ENCODE data around the gene BFAR.
"Not testable (repeated sequence)": the region's sequence is repeated elsewhere in the genome, so short reads cannot be mapped to it uniquely, and the experiment has no call there.

The BFAR gene, protein sequence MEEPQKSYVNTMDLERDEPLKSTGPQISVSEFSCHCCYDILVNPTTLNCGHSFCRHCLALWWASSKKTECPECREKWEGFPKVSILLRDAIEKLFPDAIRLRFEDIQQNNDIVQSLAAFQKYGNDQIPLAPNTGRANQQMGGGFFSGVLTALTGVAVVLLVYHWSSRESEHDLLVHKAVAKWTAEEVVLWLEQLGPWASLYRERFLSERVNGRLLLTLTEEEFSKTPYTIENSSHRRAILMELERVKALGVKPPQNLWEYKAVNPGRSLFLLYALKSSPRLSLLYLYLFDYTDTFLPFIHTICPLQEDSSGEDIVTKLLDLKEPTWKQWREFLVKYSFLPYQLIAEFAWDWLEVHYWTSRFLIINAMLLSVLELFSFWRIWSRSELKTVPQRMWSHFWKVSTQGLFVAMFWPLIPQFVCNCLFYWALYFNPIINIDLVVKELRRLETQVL

DNA sequence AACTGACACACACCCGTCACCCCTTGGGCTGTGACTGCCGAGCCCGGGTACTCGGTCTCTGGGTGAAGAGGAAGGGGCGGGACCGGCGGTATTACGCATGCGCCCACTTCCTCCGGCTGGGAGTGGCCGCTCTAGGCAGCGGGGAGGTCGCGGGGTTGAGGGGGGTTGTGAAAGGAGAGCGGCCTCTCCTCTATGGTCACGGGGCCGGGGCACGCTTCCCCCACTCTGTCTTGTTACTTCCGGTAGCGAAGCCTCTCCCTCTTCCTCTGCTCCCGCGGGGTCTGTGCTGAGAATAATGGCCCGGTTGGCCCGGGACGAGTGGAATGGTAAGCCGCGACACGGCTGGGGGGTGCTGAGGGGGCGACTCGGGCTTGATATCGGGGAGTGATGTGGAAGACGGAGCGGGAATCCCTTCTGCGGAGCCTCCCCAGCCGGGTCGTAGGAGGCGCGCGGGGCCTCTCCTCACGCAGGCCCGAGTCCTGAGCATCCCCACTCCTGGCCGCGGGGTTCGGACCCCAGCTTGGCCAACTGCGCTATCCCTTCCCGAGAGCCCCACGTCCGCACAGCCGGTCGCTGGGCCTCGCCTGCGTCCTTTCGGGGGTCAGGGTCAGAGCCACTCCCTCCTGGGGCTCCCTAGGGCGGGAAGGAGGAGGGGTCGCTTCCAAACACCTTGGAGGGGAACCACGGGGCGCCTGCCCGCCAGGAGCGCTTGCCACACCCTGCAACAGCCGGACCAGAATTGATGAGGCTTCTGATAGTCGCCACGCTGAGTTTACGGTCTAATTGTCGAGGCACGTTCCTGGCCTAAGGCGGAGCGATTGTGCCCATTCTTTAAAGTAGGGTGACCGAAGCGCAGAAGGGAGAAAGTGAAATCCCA is at the start of gene BFAR:
BFAR (plus strand) TSS at position 259 of the 877 bp plus-strand sequence. CDS start 11,396 bp downstream, outside the sequence.
- DNase-seq, result peak; percentile 96

DNA sequence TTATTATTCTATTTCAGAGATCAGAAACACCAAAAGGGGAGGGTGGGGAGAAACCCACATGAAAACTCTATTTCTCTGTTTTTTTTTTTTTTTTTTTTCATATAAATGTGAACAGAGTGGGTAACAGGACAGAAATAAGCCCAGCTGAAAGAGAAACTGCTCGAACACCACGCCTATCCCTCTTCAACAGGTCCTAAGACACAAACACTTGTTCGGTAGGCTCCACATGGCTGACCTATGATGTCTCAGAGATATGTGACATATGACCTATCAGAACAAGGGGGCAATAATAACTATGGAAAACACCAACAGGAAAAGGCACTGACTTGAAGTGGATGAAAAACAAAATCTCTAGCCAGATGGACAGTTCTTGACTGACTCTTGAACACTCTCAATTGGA is 47.5 kb upstream of the BFAR start:
- DNase-seq, result no peak

DNA sequence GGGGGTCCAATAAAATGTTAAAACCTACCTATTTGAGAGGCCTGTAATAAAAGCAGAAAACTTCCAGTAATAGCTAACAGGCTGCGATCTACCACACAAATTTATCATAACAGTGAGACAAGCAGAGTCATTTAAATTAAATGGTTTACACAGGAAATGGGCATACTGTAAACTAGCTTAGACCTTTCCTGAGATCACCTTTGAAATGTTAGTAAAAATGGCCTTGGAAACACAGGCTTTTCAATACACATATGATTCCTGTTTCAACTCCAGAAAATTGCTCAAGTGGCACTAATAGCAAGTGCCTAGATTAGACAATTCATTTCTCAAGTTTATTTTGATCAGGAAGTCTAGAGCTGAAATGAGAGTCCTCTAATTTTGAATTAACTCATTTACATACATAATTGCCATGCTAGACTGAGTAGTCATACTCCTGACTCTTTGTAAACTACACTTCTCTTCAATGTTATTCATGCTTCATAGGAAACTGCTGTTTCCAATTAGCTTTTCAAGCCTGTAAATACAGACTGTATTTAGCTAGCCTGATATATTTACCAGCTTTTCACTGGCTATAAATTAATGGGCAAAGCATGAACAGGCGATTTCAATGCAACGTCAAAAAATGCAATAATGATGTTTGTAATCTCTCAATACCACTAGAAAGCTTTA is 46.0 kb upstream of the BFAR start:
- peak; percentile 4 for DNase-seq

DNA sequence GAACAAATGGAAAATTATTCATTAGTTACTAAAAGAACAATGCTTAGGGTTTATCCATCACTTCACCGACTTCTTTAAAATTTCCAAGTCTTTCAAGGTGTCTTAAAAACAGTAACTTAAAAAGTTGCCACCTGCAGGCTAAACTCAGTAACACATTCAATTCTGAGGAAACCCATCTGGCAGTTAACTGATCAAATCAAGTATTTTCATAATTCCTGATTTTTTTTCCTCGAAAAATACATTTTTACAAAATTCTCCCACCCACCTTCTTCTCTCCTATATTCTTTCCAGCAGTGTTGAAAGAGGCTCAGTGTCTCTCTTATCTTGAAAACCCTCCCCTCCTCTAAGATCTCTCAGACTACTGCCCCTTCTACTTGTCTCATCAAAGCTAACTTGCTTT is 32.6 kb upstream of the BFAR start:
- DNase-seq, result peak; percentile 2

DNA sequence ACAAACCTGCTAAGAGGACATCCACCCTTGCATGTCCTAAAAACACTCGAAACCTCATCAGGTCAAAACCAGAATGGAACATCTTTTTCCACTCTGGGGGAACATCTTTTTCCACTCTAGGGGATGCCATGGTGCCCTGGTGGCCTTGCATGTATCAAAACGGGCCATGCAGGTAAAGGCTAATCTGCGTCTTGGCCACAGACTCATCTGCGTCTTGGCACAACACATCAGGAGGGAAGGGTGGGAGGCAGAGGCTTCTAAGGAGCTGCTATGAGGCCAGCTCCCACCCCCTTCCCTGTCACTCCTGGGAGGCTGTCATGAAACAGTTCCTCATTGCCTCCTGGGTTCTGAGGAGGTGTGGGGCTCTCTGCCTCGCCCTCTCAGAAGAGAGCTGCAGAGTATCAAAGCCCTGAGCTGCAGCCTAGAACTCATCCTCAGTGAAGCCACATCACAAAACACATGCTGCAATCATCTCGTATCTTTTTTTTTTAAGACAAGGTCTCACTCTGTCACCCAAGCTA is 30.2 kb upstream of the BFAR start:
- no peak for DNase-seq

DNA sequence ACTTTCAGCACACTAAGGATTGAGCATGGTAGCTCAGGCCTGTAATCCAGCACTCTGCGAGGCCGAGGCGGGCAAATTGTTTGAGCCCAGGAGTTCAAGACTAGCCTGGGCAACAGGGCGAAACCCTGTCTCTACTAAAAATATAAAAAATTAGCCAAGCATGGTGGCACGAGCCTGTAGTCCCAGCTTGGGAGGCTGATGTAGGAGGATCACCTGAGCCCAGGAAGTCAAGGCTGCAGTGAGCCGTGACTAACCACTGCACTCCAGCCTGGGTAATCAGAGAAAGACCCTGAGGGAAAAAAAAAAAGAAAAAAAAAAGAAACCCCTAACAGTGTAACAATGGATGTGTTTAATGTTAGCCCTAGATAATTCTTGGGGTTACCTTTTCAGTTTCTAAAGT is 26.6 kb upstream of the BFAR start:
- no peak for DNase-seq

DNA sequence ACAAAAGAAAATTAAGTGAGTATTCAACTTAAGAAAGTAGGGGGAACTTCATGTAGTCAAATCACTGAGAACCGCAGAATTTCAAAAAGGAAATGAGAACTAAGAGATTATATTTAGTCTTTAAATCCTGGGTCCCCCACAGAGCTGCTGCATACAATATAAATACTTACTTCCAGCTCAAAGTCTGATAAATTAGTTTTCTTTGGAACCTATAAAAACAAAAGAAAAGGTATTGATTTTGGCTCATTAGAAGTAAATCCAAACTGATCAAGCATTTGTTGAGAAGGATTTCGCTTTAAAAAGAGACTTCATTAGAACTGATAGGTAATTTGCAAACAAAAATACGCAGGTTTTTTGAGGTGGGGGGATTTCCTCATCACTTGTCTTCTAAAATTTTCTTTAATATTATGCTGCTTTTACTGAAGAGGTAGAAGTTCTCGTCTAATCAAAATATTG is 24.6 kb upstream of the BFAR start:
- no peak for DNase-seq

DNA sequence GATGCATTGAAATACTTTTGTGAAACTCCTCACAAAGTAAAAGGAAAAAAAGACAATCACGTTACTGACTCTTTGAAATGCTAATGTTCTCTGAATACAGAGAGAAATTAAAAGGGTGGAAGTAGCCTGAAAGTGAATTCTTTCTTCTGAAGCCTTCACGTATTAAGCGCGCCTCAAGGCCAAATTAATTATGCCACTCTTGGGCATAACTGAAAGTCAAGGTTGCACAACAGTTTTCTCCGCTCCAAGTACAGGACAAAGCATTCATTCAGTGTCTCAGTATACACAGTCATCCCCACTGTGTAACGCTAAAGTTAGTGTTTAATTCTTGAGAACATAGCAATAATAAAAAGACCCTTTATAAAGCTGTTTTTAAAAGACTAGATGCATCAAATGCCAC is 24.1 kb upstream of the BFAR start:
- no peak for DNase-seq

DNA sequence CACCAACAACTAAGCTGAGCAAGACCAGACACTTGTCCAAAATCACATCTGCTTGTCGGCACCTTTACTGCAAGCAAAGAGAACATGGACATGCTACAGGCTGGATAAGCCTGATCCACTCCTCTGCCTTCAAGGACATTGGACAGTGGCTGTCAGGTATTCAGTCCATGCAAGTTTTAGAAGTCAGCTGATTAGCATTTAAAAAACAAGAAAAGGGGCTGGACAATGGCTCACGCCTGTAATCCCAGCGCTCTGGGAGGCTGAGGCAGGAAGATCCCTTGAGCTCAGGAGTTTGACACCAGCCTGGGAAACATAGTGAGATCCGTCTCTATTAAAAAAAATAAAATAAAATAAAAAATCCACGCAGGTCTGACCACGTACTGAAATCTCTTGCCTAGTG is 23.0 kb upstream of the BFAR start:
- DNase-seq, result no peak

DNA sequence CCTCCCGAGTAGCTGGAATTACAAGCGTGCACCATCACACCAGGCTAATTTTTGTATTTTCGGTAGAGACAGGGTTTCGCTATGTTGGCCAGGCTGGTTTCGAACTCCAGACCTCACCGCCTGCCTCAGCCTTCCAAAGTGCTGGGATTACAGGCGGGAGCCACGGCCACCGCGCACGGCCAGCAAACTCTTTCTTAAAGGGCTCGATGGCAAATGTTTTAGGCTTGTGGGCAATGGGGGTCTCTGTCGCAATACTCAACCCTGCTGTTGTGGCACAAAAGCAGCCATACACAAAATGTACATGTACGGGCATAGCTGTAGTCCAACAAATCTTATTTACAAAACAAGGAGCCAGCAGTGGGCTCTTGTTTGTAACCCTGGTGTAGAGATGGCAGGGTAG is 21.1 kb upstream of the BFAR start:
- no peak for DNase-seq

DNA sequence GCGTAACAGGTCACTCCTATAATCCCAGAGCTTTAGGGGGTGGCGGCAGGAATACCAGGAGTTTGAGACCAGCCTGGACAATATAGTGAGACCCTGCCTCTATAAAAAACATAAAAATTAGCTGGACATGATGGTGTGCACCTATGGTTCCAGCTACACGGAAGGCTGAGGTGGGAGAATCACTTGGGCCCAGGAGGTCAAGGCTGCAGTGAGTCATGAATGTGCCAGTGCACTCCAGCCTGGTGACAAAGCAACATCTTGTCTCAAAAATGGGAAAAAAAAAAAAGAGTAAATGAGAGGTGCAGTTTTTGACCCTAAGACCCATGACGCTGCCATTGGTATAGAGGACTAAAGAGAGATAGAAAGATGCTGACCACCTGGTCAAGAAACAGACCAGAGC is 18.8 kb upstream of the BFAR start:
- DNase-seq, result no peak

DNA sequence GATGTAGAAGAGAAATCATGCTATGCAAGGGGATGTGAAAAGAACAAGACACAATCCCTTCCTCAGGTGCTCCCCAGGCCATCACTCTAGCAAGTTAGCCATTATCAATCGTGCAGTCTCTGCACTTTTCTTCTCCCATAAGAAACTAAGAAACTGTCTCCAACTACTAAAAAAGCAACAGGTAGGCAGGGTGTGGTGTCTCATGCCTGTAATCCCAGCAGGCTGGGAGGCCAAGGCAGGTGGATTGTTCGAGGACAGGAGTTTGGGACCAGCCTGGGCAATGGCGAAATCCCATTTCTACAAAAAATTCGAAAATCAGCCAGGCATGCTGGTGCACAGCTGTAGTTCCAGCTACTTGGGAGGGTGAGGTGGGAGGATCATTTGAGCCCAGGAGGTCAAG is 16.5 kb upstream of the BFAR start:
- no peak for DNase-seq

DNA sequence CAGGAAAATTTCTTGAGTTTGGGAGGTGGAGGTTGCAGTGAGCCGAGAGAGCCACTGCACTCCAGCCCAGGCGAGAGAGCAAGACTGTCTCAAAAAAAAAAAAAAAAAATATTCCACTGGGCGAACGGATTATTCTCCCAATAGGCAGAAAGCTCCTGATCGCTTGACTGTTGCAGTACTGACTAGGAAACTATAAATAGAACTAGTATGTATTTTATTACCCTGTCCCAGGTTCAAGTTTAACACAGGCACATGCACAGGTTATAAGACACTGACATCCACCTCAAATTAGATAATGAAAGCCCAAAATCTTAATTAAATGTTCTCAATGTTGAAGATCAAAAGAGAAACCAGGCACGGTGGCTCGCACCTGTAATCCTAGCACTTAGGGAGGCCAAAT is 14.2 kb upstream of the BFAR start:
- no peak for DNase-seq

DNA sequence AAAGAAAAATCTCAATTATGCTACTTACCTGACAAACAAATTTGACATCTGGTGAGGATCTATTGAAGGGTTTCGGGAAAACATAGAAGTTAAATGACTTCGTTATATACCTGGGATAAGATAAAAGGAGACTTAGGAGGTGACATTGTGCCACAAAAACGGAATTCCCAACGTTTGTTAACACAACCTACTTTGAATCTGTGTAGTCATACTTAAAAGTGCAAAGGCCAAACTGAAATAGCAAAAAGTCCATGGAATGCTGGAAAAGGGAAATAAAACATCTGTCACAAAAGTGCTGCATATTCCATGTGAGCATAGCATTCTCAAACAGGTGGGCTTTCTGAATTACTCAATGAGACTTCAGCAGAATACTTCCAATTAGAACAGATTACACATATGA is 5.7 kb upstream of the BFAR start:
- no peak for DNase-seq

DNA sequence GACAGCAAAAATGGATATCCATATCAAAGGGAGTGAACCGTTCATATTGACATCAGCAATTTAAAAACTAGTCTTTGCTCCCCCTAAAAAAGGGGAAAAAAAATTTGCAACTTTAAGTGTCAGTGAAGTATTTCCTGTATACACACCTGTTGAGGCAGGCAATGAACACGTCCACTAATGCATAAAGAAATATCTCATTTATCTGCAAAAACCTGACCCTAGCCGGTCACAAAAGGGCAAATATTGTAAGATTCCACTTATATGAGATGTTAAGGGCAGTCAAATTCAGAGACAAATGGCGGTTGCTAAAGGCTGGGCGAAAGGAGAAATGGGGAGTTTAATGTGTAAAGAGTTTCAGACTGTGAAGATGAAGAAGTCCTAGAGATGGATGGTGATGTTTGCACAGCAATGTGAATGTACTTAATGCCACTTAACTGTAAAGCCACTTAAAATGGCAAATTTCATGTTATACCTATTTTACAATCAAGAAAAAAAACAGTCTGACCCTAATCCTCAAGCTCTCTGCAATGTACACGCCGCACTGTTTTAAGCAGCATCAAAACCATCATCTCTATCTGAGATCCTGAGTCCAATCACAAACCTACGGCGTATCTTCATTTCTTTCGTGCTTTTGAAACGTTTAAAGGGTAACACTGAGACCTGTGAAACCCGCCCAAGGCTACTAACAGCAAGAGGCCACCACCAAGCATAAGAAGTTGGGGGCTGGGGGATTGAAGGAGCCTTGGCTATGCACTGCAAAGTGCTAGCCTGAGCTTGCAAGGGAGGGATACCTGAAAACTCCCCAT is 3.7 kb upstream of the BFAR start:
- no peak for DNase-seq

DNA sequence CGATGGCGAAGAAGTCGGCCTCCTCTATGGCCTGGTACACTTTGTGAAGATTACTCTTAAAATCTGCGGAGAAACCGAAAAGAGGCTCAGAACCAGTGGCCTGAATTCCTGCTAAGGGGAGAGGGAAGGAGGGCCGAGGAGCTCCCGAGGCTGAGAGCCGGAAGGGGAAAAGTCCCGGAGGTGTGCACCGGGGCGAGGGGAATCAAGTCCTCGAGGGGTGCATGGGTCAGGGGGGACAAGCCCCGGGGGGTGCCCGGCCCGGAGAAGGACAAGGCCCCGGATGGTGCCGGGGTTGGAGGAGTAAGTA is 3.2 kb upstream of the BFAR start:
- DNase-seq, result no peak

DNA sequence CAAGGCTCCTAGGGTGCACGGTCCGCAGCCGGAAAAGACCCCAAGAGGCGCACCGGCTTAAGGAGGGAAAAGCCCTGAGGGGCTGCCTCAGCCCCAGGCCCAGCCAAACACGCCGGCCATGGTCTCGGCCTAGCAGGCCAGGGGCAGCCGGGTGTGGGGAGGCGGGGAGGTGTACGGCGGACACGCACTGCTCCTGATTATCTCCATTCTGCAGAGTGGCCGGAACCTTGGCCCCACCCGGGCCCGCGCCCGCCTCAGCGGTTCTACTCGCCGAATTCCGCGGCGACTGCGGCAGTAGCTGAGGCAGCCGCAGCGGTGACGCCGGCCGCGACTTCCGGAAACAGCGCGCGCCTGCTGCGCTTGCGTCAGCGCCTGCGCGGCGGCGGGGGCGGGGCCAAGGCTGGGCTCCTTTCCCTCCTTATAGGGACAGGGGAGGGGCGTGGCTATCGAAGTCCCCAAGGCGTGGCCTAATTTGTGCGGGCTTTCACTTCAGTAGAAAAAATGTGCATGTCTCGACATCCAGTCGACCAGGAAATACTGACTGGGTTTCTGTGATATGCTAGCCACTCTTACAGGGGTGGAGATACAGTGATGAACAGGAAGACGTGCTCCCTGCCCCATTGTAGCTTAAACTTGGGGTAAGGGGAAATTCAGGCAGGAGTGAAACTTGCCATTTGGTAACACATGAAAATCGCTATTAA is 2.7 kb upstream of the BFAR start, which contains the start of gene PARN:
PARN (minus strand) TSS at position 342 of the 701 bp plus-strand sequence; CDS start at position 207, 135 bp downstream.
- peak; percentile 97 for DNase-seq

DNA sequence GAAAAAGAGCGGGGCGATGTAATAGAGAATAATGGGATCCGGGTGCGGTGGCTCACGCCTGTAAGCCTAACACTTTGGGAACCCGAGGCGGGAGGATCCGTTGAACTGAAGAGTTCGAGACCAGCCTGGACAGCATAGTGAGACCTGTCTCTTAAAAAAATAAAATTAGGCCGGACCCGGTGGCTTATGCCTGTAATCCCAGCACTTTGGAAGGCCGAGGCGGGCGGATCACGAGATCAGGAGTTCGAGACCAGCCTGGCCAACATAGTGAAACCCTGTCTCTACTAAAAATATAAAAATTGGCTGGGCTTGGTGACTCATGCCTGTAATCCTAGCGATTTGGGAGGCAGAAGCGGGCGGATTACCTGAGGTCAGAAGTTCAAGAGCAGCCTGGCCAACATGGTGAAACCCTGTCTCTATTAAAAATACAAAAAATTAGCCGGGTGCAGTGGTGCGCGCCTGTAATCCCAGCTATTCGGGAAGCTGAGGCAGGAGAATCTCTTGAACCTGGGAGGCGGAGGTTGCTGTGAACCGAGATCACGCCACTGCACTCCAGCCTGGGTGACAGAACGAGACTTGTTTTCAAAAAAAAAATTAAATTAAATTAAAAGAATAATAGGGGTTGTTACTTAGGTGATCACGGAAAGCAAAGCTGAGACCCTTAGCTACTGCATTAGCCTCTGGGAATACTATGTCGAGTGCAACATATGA is 2.0 kb upstream of the BFAR start:
- not testable (repeated sequence) for DNase-seq

DNA sequence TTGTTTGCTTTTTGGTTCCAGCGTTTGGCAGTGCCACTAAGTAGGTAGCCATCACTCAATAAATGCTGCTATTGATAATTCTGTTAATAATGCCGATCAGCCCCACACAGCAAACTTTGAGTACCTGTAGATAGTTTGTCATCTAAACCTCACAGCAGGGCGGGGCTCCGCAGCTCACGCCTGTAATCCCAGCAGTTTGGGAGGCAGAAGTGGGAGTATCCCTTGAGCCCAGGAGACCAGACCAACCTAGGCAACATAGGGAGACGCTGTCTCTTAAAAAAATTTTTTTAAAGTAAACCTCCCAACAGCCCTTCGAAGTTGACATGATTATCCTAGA is 1.6 kb downstream of the BFAR start:
- DNase-seq, result no peak

DNA sequence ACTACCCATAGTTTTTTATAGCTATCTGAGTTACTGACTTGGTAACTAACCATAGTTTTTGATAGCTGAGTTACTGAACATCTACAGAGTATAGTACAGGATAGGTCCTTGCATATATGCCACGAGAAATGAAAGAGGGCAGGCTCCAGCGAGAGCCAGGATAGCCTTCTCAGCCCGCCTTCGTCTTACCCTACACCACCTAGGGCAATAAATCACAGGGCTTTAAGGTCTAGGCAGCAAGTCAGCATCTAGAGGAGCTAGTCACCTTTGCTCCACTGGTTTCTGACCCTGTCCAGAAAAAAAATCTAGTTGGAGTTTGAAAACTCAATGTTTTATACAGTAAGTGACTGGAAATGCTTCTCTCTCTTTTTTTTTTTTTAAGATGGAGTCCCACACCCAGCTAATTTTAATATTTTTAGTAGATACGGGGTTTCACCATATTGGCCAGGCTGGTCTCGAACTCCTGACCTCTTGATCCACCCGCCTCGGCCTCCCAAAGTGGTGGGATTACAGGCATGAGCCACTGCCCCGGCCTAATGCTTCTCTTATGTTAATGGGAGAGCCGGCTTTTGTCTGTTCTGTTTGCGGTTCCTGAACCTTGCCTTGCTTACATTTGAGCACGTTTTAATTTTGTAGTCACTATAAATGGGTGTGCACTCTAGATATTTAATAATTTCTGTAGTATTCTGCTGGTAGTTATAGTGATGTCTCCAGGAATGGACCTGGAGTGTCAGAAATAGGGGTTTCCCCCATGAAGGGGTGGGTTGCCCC is 2.8 kb downstream of the BFAR start:
- DNase-seq, result no peak

Data from NCI-H1436 (cell line).